ENCODE data around the gene PRUNE2.
"Not testable (repeated sequence)": the region's sequence is repeated elsewhere in the genome, so short reads cannot be mapped to it uniquely, and the experiment has no call there.

Gene PRUNE2

DNA sequence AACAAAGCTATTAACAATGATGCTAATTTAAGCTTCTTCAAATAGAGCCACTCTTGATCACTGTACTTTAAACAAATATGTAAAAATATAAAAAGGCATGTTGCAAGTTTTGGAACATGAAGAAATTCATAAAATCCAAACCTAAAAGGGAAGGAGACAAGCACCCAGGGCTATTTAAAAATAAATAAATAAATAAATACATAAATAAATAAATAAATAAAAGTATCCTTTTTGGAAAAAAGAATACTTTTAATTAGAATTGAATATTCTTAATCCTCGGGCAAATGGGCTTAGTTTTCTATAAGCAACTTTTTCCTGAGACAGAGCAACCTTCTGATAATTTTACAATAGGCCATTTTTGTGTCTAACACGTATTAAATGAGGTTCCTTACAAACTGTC is 289.1 kb downstream of the PRUNE2 start:
- DNase-seq = no peak

DNA sequence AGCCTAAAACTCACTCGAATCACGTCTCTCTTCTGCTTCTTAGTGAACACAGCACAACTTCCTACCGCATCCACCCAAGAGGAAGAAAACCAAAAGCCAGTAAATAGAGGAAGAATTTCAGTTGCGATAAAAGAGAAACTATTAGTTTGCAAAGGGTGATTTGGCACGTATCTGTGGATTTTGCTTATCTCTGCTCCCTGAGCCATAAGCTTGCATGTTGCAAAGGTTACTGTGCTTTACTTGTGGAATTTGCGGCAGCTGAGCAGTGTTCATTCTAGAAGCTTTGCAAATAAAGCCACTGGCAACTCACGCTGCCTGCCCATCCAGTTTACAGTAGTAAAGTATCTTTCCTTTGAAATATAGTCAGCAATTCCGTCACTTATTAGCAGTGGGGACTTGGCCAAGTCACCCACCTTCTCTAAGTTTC is 290.7 kb downstream of the PRUNE2 start:
- DNase-seq = no peak

DNA sequence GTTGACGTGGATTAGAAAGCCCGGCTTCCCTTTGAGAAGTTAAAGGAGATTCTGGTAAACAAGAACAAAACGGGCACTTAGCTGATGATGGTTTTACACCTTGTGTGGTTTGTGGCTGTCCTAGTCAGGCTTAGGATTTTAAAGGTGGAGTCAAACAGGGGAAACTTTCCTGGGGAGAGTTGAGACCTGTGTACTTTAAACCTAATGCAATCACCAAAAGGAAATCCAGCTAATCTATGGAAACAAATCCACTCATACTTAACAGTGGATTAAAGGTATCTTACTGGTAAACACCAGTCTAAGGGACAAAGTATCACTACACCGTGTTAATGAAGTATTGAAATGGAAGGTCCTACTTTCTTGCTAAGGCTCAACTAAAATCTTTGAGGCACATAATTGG is 291.9 kb downstream of the PRUNE2 start:
- no peak for DNase-seq

DNA sequence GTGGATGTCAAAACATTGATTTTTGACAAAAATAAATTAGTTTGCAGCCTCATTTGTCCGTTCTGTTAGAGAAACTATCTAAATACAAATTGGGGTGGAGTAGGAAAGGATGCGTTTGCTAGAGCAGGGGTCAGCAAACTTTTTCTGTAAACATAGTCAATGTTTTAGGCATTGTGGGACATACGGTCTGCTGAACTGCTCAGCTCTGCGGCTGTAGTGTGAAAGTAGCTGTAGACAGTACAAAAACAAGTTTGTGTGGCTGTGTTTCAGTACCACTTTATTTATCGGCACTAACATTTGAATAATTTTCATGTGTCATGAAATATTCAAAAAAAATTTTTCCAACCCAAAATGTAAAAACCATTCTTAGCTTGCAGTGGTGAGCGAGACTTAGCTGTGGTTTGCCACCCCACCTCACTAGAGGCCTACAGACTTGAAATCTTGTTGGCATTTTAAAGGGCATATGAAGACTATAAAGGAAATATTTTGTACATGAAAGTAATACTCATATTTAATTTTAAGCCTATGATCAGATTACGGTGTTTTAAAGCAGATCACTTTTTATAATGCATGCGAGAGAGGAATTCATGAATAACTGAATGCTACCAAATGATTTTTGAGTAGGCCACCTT is 292.6 kb downstream of the PRUNE2 start:
- no peak for DNase-seq

DNA sequence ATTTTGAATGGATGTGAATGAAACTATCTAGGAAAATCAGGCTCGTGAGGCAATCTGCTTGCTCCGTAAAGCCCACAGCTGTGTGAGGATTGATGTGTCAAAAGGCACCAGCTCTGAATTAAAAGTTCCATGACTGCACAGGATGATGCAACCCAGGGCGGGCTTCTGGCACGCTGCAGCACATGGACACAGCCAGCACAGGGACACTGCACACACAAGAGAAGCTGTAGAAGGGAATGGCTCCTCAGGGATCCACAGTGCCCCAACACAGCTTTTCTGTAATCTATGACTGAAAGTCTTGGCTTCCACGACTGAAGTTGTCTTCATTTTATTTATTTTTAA is 295.9 kb downstream of the PRUNE2 start:
- no peak for DNase-seq

DNA sequence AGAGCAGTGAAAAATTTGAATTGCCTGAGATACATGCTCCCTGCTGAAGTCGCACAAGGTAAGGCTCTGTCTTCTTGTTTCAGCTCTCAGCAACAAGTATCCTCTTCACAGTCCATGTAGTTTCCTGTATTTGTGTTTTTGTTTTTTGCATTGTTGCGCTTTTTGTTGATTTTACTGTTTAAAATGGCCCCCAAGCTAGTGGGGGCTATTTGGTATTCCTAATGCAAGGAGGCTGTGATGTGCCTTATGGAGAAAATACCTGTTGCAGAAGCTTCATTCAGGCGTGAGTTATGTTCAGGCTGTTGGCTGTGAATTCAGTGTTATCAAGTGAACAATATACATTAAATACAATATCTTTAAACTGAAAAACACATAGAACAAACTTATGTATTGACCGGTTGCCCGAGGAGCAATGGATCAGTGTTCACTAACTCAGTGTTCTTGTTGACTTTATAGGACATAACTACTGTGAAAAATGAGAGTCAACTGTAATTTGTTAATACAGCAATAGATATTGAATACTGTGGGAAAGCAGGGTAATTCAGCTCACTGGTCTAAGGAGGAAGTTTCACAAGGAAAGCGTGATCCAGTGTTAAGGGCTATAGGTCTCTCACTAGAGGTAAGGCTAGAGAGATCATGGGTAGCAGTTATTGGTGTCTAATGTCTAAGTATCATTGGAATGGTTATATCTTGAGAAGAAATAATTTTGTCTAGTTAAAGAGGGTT is 296.5 kb downstream of the PRUNE2 start:
- no peak for DNase-seq

DNA sequence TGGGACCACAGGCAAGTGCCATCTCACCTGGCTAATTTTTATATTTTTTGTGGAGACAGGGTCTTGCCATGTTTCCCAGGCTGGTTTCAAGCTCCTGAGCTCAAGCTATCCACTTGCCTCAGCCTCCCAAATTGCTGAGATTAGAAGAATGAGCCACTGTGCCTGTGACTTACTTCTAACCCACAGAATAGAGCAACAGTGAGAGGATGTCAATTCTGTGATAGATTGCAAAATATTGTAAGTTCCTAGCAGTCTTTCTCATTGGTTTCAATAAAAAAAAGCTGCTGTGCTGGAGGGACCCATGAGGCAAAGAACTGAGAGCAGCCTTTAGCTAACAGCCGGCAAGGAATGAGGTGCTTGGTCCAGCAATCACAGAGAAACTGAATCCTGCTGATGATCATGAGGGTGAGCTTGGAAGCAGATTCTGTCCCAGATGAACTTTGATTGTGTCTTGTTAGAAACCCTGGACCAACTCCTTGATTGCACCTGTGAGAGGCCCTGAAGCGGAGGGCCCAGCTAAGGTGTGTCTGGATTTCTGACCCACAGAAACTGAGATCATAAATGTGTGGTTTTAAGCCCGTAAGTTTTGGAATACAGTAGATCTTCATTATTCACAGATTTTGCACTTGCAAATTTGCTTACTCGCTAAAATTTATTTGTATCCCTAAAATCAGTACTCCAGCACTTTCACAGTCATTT is 297.2 kb downstream of the PRUNE2 start:
- no peak for DNase-seq

DNA sequence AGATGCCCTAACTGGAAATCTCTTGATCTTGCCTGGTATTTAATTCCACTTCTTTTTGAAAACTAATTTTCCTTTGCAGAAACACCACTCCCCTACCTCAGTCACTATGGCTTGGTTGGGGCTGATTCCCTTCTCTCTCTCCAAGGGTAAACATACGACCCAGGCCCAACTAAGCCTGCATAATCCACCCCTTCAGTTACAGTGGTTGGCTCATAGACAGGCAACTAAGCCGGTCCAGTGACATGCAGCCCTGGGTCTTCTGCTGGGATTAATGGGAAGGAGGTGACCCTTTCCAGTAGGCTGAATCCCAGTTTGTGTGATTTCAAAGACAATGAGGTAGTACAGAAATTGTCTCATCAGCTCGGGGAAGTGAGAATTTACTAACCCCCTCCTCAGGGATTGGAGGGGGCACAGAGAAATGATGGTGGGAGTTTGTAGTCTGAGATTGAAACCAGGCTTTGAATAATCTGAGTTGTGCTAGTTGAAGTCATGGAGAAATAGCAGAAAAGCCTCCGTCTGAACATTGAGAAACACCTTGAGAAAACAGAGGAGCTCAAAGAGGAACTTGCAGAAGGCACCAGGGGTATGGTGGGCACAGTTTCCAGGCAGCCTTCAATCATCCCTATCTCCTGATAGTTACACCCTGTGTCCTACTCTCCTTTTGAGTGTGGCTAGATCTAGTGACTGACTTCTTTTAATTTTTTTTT is 298.0 kb downstream of the PRUNE2 start:
- DNase-seq = no peak

DNA sequence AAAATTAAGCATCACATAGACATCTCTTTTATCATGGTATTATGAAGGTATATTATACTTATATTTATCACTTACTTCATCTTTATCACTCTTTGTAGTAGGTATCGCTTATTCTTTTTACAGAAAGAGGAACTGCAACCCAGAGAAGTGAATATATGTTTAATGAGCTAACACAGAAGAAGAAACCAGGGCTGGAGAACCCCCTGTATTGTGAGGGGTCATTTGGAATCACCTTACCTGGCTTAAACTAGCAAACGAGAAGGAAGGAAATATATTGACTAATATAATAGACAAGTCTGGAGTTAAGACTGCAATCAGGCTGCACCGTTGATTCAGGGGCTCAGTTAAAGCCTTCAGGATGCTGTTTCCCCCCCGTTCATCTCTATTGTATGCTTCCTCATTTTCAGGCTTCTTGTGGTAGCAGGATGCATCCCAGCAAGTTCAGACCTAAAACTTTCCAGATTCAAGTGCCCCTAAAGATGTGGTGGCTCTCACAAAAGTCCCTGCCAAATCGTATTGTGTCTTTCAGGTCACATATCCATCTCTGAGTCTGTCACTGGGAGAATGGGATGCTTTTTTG is 300.5 kb downstream of the PRUNE2 start:
- no peak for DNase-seq

DNA sequence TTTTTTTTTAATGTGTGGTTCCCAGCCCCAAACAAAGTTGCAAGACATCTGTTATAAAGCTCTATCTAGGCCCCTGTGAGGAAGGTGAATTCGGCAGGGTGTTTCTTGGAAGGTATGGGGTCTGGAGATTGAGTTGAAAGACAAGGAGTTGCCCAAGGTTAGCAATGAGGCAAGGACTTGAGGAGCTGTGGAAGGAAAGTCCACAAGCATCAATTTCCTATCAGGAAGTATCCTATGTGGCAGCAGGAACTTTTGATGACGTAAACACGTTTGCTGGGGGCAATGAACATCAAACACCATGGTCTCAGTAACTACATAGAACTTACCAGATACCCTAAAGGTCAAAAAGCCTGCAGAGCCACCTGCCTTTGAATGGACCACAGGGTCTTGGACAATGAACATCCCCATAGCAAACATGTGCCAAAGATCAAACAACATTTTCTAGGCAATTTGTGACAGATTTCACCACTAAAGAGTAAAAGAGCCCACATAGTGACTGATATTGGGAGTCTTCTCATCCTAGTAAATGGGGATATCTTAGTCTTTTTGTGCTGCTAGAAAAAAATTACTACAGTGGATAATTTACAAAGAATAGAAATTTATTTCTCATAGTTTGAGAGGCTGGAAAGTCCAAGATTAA is 301.9 kb downstream of the PRUNE2 start:
- no peak for DNase-seq

DNA sequence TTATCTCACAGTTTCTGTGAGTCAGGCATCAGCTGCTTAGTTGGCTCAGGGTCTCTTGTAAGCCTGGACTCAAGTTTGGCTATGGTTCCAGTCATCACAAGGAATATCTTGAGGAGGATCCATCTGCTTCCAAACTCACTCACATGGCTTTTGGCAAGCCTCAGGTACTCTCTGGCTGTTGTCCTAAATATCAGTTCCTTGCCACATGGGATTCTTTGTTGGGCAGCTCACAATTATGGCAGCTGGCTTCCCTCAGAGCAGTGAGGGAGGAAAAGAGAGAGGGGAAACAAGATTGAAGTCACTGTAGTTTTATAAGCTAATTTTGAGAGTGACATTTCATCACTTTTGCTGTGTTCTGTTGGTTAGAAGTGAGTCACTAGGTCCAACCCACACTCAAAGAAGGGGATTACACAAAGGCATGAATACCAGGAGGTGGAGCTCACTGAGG is 302.4 kb downstream of the PRUNE2 start:
- no peak for DNase-seq

DNA sequence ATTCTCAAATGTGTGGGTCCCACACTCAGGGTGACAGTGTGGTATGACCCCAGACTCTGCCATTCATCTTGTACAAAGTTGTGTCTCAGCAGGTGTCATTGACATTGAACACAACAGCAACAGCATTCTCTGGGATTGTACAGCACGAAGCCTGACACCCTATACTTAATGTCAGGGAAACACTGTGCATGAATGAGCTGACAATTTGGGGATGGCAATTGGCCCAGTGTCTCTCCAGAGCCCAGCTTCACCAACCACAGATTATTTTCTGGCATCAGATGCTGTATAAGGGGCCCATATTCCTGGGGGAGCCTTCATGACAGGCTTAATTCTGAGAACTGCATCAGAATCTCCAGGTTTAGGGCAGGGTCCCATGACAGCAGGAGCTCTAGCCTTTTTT is 303.7 kb downstream of the PRUNE2 start:
- no peak for DNase-seq

DNA sequence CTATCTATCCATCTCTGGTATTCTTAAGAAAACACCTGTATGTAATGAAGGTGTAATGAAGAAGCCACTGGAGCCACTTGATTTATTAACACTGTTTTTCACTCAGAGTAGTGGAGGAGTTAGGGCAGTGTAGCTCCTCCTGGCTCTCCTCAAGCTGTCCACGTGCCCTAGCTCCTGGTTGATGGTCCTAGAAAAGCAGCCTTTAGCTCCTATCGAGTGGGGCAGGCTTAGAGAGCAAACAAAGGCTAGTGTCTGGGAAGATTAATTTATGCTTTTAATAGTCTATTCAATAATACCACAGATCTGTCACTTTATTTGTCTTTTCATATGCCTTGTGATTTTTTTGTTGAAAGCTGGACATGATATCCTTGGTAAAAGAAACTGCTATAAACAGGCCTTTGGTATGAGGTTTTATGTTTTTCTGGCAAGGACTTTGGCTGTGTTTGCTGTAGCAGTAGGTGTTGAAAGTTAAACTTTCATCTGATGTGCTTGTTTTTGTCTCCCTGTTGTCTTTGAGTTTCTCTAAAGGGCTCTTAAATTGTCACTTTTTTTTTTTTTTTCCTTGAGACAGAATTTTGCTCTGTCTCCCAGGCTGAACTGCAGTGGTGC is 305.8 kb downstream of the PRUNE2 start:
- DNase-seq = peak; percentile 44

DNA sequence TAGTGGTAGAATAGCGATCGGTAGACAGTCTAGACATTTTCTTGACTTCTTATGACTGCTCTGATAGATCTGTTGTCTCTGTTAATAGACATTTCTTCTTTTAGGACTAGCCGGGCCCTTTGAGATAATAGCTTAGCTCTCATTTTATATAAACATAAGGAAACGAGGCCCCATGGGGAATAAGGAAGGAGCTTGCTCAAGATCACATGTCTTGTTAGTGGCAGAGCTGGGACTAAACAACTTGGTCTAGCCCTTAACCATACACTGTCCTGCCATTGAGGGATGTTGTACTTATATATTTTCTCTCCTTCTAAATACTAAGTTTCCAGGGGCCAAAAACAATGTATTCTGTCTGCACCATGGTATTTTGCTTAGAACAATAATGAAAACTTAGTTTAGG is 306.9 kb downstream of the PRUNE2 start:
- no peak for DNase-seq

DNA sequence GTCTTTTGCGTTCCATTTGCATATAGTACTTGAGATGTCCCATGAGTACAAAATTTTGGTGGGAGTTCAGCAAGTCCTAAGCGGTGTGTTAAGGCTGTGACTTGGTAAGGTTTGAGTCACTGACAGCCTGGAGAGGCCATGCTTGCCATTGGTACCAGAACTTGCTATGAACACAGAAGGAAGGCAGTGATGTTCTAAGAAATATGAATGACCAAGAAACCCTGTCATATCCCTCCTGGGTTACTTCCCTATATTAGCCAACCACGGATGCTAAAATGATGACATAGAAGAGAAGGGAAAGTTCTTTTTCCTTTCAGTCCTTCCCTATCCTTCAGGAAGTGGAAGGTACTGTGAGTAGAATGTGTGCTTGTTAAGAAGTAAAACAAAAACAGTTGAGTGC is 310.3 kb downstream of the PRUNE2 start:
- DNase-seq = no peak

DNA sequence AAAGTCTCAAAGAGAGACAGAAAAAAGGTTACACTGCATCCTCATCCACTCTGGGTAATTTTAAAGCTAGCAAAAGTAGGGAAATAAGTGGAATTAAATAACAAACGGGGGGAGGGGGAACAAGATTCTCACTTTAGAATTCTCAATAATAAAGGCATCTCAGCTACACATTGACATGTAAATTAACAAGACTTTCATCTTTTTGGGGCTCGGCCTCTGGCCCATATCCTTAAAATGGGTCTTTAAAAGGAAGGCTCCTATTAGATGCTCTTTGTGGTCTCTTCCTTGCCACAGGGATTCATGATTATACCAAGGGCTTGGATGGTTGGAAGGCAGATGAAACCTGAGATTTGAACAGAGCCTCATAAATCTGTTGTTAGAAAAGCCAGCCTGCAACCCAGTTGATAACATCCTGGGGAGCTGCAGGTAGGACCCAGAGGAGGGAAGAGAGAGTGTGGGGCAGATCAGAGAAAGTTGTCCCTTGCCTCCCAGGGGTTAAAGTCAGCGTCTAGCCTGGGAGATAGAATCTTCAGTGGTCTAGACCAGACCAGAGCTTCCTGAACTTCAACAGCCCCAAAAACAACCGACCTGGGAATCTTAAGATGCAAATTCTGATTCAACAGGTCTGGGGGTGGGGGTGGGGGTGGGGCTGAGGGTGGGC is 311.0 kb downstream of the PRUNE2 start:
- DNase-seq = no peak

DNA sequence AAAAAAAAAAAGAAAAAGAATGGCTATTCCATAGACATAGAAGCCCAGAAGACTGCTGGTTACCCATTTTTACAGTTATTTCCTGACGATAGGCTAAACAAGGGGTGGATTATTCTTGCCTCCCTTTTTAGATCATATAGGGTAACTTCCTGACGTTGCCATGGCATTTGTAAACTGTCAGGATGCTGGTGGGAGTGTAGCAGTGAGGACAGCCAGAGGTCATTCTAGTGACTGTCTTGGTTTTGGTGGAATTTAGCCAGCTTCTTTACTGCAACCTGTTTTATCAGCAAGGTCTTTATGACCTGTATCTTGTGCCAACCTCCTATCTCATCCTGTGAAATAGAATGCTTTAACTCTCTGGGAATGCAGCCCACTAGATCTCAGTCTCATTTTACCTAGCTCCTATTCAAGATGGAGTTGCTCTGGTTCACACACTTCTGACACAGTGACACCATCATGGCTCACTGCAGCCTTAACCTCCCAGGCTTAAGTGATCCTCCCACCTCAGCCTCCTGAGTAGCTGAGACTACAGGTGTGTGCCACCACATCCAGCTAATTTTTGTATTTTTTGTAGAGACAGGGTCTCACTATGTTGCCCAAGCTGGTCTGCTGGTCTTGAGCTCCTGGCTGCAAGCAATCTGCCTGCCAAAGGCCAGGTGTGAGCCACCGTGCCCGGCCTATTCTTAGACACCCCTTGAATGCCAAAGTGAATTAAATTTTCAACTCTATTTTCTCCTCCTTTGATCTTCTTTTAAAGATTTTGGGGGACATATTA is 311.8 kb downstream of the PRUNE2 start:
- not testable (repeated sequence) for DNase-seq

DNA sequence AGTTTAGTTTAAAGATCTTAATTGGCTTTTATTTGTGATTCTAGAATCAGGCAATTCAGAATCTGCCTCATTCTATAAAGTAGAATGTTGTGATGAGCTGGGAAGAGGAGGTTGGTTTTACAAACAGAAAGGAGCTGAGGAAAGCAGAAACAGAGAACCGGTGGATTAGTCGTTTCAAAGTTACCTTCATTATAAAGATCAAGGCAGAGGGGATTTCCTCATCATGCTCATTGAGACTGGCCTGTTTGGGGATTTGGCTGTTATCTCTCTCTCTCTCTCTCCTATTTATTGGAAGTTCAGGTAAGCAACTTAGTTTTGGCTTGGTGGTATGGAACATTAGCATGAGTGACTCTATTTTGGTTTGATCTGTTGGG is 313.0 kb downstream of the PRUNE2 start:
- no peak for DNase-seq

DNA sequence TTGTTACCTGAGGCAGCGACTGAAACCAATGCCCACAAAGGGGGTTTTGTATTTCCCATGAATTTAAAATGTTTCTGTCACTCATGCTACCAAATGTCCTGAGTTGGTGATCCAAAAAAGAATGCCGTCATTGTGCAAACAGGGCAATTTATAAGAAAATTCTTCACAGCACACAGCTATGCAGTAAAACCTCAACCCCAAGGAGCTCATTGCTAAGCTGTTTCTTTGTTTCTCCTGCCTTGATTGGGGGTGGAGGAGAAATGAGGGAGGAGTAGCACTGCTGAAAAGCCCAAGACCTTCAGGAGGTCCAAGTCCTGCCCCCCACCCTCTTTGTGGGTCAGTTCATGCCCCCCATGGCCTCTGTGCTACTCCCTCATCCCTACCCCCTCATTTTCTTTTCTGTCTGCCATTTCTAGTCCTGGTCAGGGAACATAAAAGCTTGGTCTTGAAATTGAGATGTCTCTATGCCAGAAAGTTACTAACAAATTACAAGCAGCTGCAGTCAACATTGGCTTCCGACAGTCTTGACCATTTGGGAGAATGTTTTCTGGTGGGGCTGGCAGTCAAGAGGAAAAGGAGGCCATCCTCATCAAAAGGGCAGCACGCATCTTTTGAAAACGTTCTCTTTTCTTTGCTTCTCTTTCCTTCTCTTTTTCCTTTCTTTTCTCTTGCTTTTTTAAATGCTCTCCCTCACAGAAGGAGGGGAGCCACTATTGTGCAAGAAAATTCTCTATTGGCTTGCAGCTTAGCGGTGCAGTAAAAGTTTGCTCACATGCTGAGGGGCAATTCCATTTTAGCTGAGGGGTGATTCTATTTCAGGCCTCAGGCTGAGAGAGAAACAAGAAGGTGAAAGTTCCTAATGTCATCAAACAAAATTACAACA is 313.6 kb downstream of the PRUNE2 start:
- DNase-seq = no peak
